ENCODE results near the gene STAT3. TPM values are rescaled to one million over a fixed set of nuclear protein-coding genes. Genes with fewer than 3 reads are reported as not detected.

Gene STAT3
- polyA plus RNA-seq, 1 of the 3 experiments (the other 2 are of a cell fraction), result 35.7 TPM

- no peak for TF ChIP-seq FOXJ3 (CRISPR knock-in tag; IDR thresholded peaks at IDR 0.05)
- TF ChIP-seq EZH2phosphoT487 (IDR thresholded peaks at IDR 0.05; ENCODE audit: borderline replicate concordance, low read depth), result no peak
Measured at GRCh38 chr17:42363767-42364585, 24.3 kb downstream of the STAT3 start (continued).

- WGBS (ENCODE audit: low lambda C conversion rate), result 100% methylated on average over 1 of the region's 1 CpG
- H3K4me2 ChIP-seq, result 0 out of 2 replicates have a peak overlapping the region, but pooled peaks have one; percentile 37
- H3F3A ChIP-seq (replicated peaks; ENCODE audit: insufficient read depth), result peaks cover 40% of the 10 kb centered on the region
- H3K4me3 ChIP-seq (ENCODE audit: low read depth in 2 of 2, low read length in 1 of 2), result no peak overlapping the region
- peaks cover 93% of the 10 kb centered on the region for H3K79me2 ChIP-seq (ENCODE audit: insufficient read depth)
- TF ChIP-seq NRF1 (IDR thresholded peaks at IDR 0.05; ENCODE audit: low read depth, low read length) (no peak), ZBTB33 (IDR thresholded peaks at IDR 0.05; ENCODE audit: borderline replicate concordance, low read depth) (no peak), TAF1 (IDR thresholded peaks at IDR 0.05; ENCODE audit: borderline replicate concordance, low read depth, low read length) (no peak), TCF12 (IDR thresholded peaks at IDR 0.05) (no peak), TEAD4 (IDR thresholded peaks at IDR 0.05; ENCODE audit: borderline replicate concordance, insufficient read depth) (no peak), GABPA (IDR thresholded peaks at IDR 0.05; ENCODE audit: low read depth) (no peak), CHD2 (IDR thresholded peaks at IDR 0.05; ENCODE audit: low read length, partially characterized antibody) (no peak), JUND (IDR thresholded peaks at IDR 0.05) (no peak), EZH2phosphoT487 (IDR thresholded peaks at IDR 0.05; ENCODE audit: borderline replicate concordance, low read depth) (no peak), SMC3 (IDR thresholded peaks at IDR 0.05; ENCODE audit: low read depth, low read length) (no peak), RXRA (IDR thresholded peaks at IDR 0.05; ENCODE audit: borderline replicate concordance, low read depth) (no peak), YY1 (IDR thresholded peaks at IDR 0.05; ENCODE audit: low read depth) (no peak)
- H3K9me3 ChIP-seq, result no peaks in the 10 kb centered on the region
- H3K27ac ChIP-seq (ENCODE audit: low read depth in 2 of 2, low read length in 1 of 2), result peak overlapping the region in 1 of 2 experiments; percentile 86; a peak in 1 of 4 replicates
- H2AFZ ChIP-seq (ENCODE audit: low read depth), result no peak overlapping the region
- no peaks in the 10 kb centered on the region for H3K27me3 ChIP-seq (ENCODE audit: insufficient read depth)
- no peak overlapping the region for H3K9ac ChIP-seq
- CTCF ChIA-PET, result interaction anchor here (1.6 kb wide), 1 partner anchor 41 kb away, joined by 3 read pairs; no protein-coding TSS in a partner anchor
- no peak for DNase-seq
- peaks cover 13 to 16% of the 10 kb centered on the region in 2 experiments; a peak in 1 of 4 replicates for H3K4me1 ChIP-seq (ENCODE audit: control insufficient read depth in 1 of 2, insufficient read depth in 2 of 2, low read depth in 1 of 2, low read length in 1 of 2)
- POLR2A ChIA-PET, result no interaction called here
- peaks cover 85% of the 10 kb centered on the region for H4K20me1 ChIP-seq (ENCODE audit: insufficient read depth)
- H3K36me3 ChIP-seq (replicated peaks in 1 of 2; ENCODE audit: control insufficient read depth in 1 of 2, insufficient read depth in 2 of 2, low read length in 1 of 2), result peaks cover 0 to 6% of the 10 kb centered on the region in 2 experiments
- H3K9me2 ChIP-seq, result no peaks in the 10 kb centered on the region
Measured at GRCh38 chr17:42363231-42363630, 25.0 kb downstream of the STAT3 start.
